Astrocyte (in vitro differentiated cells and primary cell): ENCODE measurements around the gene ZMYM3.

Experiments used
- EZH2 ChIP-seq: IDR thresholded peaks from 2 replicates; pipeline ENCODE4 v1.6.1; 2012; ENCODE audit warnings: mild to moderate bottlenecking, low read length, inconsistent platforms; ENCODE audit not compliant: insufficient read depth
- TF ChIP-seq, protein P1 (sequence below): IDR thresholded peaks from 2 replicates; pipeline ENCODE4 v1.5.1; 2011; ENCODE audit warnings: low read depth, mild to moderate bottlenecking, inconsistent platforms, low read length, moderate library complexity; ENCODE audit not compliant: insufficient read depth

GRCh38 chrX:71254092-71254963 is at the start of gene ZMYM3:
- TF ChIP-seq EZH2 = no peak
- TF ChIP-seq, protein P1, sequence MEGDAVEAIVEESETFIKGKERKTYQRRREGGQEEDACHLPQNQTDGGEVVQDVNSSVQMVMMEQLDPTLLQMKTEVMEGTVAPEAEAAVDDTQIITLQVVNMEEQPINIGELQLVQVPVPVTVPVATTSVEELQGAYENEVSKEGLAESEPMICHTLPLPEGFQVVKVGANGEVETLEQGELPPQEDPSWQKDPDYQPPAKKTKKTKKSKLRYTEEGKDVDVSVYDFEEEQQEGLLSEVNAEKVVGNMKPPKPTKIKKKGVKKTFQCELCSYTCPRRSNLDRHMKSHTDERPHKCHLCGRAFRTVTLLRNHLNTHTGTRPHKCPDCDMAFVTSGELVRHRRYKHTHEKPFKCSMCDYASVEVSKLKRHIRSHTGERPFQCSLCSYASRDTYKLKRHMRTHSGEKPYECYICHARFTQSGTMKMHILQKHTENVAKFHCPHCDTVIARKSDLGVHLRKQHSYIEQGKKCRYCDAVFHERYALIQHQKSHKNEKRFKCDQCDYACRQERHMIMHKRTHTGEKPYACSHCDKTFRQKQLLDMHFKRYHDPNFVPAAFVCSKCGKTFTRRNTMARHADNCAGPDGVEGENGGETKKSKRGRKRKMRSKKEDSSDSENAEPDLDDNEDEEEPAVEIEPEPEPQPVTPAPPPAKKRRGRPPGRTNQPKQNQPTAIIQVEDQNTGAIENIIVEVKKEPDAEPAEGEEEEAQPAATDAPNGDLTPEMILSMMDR = no peak
